ENCODE measurements around the gene TCAF1.
A peak's percentile ranks its signal among the peaks of the same experiment; 100 is the strongest.
"Not testable (repeated sequence)": the region's sequence is repeated elsewhere in the genome, so short reads cannot be mapped to it uniquely, and the experiment has no call there.

The TCAF1 gene

GRCh38 chr7:143857994-143858393 is 44.0 kb downstream of the TCAF1 start:
- not testable (repeated sequence) for DNase-seq (ENCODE audit: low read depth, low spot score)

- not testable (repeated sequence) for DNase-seq (ENCODE audit: low read depth, low spot score)
Observed at GRCh38 chr7:143855443-143855842, 46.5 kb downstream of the TCAF1 start.

GRCh38 chr7:143850682-143851081 is 51.3 kb downstream of the TCAF1 start:
- no peak for DNase-seq (ENCODE audit: low read depth, low spot score)

DNA sequence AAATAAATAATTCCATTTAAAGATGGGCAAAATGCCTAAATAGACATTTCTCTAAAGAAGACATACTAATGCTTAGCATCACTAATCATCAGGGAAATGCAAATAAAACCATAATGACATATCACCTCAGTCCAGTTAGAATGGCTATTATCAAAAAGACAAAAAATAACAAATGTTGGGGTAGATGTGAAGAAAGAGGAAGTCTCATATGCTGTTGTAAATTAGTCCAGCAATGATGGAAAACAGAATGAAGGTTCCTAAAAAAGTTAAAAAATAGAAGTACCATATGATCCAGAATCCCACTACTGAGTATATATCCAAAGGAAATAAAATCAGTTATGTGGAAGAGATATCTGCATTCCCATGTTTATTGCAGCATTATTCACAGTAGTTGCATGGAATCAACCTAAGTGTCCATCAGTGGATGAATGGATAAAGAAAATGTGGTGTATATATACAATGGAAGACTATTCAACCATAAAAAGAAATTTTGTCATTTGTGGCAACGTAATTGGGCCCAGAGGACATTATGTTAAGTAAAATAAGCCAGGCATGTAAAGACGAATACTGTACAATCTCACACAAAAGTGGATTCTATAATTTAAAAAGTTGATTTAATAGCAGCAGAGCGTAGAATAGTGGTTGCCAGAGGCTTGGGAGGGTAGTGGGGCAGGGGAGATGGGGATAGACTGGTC is 52.0 kb downstream of the TCAF1 start:
- no peak for DNase-seq (ENCODE audit: low read depth, low spot score)

DNA sequence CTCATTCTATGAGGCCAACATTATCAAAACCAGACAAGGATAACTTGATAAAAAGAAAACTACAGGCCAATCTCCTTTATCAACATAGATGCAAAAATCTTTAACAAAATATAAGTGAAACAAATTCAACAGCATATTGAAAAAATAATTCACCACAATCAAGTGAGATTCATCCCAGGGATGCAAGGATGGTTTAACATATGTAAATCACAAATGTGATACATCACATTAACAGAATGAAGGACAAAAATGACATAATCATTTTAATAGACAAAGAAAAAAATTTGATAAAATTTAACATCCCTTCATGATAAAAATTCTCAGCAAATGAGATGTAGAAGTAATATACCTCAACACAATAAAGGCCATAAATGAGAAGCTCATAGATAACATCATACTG is 53.8 kb downstream of the TCAF1 start:
- no peak for DNase-seq (ENCODE audit: low read depth, low spot score)

- DNase-seq (ENCODE audit: low read depth, low spot score): no peak
Observed at GRCh38 chr7:143846692-143847091, 55.3 kb downstream of the TCAF1 start.

GRCh38 chr7:143841696-143842095 is 60.3 kb downstream of the TCAF1 start:
- DNase-seq (ENCODE audit: low read depth, low spot score): not testable (repeated sequence)

DNA sequence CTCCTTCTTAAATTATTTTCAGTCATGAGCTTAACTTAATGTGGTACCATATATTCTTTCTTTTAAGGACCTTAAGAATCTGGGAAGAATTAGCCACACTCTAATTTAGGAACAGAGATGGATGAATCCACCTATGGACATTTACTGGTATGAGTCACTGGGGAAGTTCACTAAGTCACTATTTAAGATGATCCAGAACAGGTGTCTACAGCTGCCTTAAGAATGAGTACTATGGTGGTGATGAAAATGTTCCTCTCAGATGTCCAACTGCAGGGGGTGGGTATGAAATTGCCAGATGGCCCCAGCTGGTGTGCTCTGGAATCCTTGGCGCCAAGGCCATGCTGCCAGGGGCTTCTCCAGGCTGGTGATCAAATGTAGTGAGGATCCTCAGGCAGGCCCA is 61.9 kb downstream of the TCAF1 start:
- DNase-seq (ENCODE audit: low read depth, low spot score): not testable (repeated sequence)

DNA sequence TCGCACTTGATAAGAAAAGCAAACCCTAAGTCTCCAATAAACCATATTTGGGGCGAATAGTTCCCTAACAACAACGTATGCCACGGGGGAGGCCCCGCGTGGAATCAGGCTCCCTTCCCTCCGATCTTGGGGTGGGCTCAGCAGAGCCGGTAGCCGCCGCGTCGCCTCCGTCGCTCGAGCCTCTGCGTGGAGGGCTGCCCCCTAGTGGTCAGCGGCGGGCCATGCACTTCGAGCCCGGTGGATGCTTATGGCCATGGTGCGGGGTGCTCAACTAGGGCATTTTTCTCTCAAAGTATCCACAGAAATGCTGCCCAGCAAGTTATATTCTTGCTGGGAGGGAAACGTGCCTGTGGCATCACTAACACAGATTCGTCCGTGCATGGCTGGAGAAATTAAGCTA is 64.8 kb downstream of the TCAF1 start:
- DNase-seq (ENCODE audit: low read depth, low spot score): peak; percentile 94

- peak; percentile 89 for DNase-seq (ENCODE audit: low read depth, low spot score)
Observed at GRCh38 chr7:143836622-143837021, 65.4 kb downstream of the TCAF1 start.

- not testable (repeated sequence) for DNase-seq (ENCODE audit: low read depth, low spot score)
Observed at GRCh38 chr7:143836088-143836487, 65.9 kb downstream of the TCAF1 start.

DNA sequence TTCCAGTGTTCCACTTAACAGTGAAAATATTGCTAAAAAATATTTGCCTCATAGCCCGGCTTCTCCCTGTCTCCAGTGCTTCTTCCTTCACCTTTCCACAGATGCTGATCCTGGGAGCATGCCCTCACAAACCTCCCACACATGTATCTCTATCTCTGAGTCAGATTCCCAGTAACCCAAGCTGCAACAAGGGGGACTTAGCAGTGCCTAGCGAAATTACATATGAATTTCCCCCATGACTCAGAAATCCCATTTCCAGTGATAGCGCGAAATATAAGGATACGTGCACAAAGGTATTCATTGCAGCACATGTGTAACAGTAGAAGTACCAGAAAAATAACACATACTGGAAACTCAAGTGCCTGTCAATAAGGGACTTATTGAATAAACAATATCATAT is 75.4 kb downstream of the TCAF1 start:
- not testable (repeated sequence) for DNase-seq (ENCODE audit: low read depth, low spot score)

GRCh38 chr7:143824295-143825135 is 77.5 kb downstream of the TCAF1 start:
- DNase-seq (ENCODE audit: low read depth, low spot score): not testable (repeated sequence)

DNA sequence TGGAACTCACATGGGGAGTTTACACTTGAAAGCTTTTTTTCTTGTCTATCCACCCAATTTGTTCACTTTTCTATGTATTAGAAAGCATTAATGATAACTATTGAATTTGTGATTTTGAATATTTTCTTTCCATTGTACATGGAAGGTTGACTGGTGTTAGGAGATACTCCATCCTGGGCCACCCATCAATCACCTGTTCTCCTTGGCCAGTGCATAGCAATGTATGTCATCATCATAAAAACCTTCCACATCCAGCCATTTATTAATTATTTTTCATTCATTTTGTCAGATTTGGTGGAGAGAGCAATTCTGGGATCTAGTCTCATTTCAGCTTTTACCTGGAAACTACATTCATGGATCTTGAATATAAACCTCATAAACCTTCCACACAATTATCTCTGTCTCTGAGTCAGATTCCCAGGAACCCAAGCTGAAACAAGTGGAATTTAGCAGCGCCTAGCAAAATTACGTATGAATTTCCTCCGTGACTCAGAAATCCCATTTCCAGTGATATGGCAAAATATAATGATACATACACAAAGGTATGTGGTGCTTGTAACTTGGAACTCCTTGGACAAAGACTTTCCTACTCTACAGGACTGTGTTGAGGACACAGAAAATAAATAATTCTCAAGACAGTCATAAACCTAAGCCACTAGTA is 78.2 kb downstream of the TCAF1 start:
- not testable (repeated sequence) for DNase-seq (ENCODE audit: low read depth, low spot score)

GRCh38 chr7:143821392-143822277 is 80.3 kb downstream of the TCAF1 start:
- not testable (repeated sequence) for DNase-seq (ENCODE audit: low read depth, low spot score)

DNA sequence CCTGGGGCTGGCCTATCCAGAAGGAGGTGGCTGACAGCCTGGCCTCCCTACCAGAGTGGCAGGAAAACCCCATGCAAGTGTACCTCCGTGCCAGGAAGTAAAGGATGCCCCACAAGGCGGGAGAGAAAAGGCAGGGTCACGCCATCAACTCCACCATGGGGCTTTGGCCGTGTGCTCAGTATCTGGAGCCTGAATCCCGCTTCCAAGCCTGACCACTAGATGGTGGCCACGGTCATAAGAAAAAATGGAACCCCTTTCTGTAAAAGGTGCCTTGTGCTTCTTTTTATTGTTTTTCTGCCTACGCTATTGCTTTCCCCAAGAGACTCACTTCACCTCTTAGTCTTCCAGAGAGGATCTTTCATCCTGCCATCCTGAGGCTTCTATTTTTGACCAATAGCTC is 84.1 kb downstream of the TCAF1 start:
- DNase-seq (ENCODE audit: low read depth, low spot score): not testable (repeated sequence)

- not testable (repeated sequence) for DNase-seq (ENCODE audit: low read depth, low spot score)
Observed at GRCh38 chr7:143816471-143817133, 85.4 kb downstream of the TCAF1 start.

DNA sequence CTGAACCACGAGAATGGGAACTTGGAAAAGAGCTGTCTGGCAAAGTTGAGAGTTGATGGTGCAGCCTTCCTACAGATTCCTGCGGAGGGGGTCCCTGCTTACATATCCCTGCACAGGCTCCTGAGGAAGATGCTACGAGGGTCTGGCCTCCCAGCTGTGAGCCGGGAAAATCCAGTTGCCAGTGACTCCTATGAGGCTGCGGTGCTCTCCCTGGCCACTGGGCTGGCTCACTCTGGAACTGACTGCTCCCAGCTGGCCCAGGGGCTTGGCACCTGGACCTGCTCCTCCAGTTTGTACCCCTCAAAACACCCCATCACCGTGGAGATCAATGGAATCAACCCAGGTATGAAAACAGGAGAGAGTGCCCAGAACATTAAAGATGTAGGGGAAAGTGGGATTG is 91.3 kb downstream of the TCAF1 start:
- DNase-seq (ENCODE audit: low read depth, low spot score): not testable (repeated sequence)

- DNase-seq (ENCODE audit: low read depth, low spot score): not testable (repeated sequence)
Observed at GRCh38 chr7:143806664-143807071, 95.3 kb downstream of the TCAF1 start.

Measured in activated naive CD8-positive, alpha-beta T cell treated with anti-CD3 and anti-CD28 coated beads, Interleukin-2, amount 50 U/mL, for 16 hours (primary cell).